B cell (primary cell): ENCODE measurements around the gene STX1B. TPM values are rescaled to one million over a fixed set of nuclear protein-coding genes. Genes with fewer than 3 reads are reported as not detected.

Experiments
- ATAC-seq: fragments of 200-7000 bp; cut with Tn5 transposase; one replicate; pipeline ENCODE4 v1.10.0; 2021; ENCODE audit warnings: low read depth, mild to moderate bottlenecking, moderate number of reproducible peaks, moderate library complexity
- CTCF ChIA-PET: fragments of 350-600 bp; sonication (Branson Sonifier 250); formaldehyde crosslinking; loops from one replicate; lab custom pipeline; 2021; ENCODE audit warnings: antibody characterized with exemption, inconsistent platforms; lab: Charles Lee
- POLR2A ChIA-PET: fragments of 350-600 bp; sonication (Branson Sonifier 250); formaldehyde crosslinking; loops from one replicate; lab custom pipeline; 2021; ENCODE audit warnings: antibody characterized with exemption; lab: Charles Lee
- DNase-seq: peaks from one replicate; pipeline ENCODE4 v3.0.0; 2013
- H2AFZ ChIP-seq: 2 replicates; pipeline ENCODE4 v1.6.1; 2012; ENCODE audit warnings: mild to moderate bottlenecking, low read depth, low read length; ENCODE audit not compliant: insufficient read depth, poor library complexity, severe bottlenecking
- H3K27ac ChIP-seq, 2 donors: 1 replicate in 1 of 2; 2 replicates in 1 of 2; pipeline ENCODE4 v1.5.1; 2012 to 2013; ENCODE audit warnings: low read length in 2 of 2, mild to moderate bottlenecking in 2 of 2, moderate library complexity in 1 of 2
- H3K27me3 ChIP-seq, 4 experiments: fragments of 200-600 bp in 1 of 4; sonication (generic) in 1 of 4; replicated peaks in 1 of 4; 1 replicate in 2 of 4; 2 replicates in 2 of 4; pipeline versions ENCODE4 v1.6.1 to v1.7.0; 2013 to 2016; ENCODE audit warnings: low read length in 3 of 4, mild to moderate bottlenecking in 2 of 4, mixed read lengths in 1 of 4, moderate library complexity in 1 of 4; ENCODE audit not compliant: insufficient read depth in 4 of 4, control insufficient read depth in 3 of 4; ENCODE audit errors: control extremely low read depth in 1 of 4
- H3K36me3 ChIP-seq, 2 experiments: replicated peaks in 1 of 2; 1 replicate in 1 of 2; 2 replicates in 1 of 2; pipeline versions ENCODE4 v1.6.1 to v1.7.1; 2013; ENCODE audit warnings: low read length in 1 of 2; ENCODE audit not compliant: insufficient read depth in 2 of 2, control insufficient read depth in 1 of 2; ENCODE audit errors: control extremely low read depth in 1 of 2, extremely low read depth in 1 of 2
- H3K4me1 ChIP-seq, 2 donors: fragments of 200-600 bp in 1 of 2; sonication (generic) in 1 of 2; 1 replicate in 1 of 2; 2 replicates in 1 of 2; pipeline versions ENCODE4 v1.5.1 to v1.6.1; 2013 to 2017; ENCODE audit warnings: low read length in 2 of 2; ENCODE audit not compliant: control insufficient read depth in 2 of 2, insufficient read depth in 2 of 2
- H3K4me2 ChIP-seq: replicated peaks from 2 replicates; pipeline ENCODE3; 2012; ENCODE audit warnings: mild to moderate bottlenecking, low read depth, low read length; ENCODE audit not compliant: poor library complexity, severe bottlenecking
- H3K4me3 ChIP-seq, 5 experiments: fragments of 200-600 bp in 1 of 5; sonication (generic) in 1 of 5; 1 replicate in 3 of 5; 2 replicates in 2 of 5; pipeline versions ENCODE4 v1.5.1 to v1.7.0; 2011 to 2016; ENCODE audit warnings: low read length in 4 of 5, mild to moderate bottlenecking in 4 of 5, low read depth in 2 of 5, control low read depth in 1 of 5, moderate library complexity in 1 of 5; ENCODE audit not compliant: insufficient read depth in 1 of 5; ENCODE audit errors: control extremely low read depth in 1 of 5, extremely low read depth in 1 of 5
- H3K79me2 ChIP-seq: fragments of 200-600 bp; sonication (generic); one replicate; pipeline ENCODE4 v1.6.0; 2016; ENCODE audit warnings: low read length; ENCODE audit not compliant: control insufficient read depth, insufficient read depth
- H3K9ac ChIP-seq: fragments of 200-600 bp; sonication (generic); 2 replicates; pipeline ENCODE4 v1.6.1; 2017; ENCODE audit warnings: mild to moderate bottlenecking, low read length, moderate library complexity
- H3K9me3 ChIP-seq, 3 donors: one replicate each; pipeline versions ENCODE4 v1.6.1 to v1.7.1; 2013; ENCODE audit warnings: low read length in 2 of 3; ENCODE audit not compliant: control insufficient read depth in 2 of 3, insufficient read depth in 1 of 3; ENCODE audit errors: control extremely low read depth in 1 of 3
- H4K20me1 ChIP-seq: 2 replicates; pipeline ENCODE4 v1.6.0; 2012; ENCODE audit warnings: mild to moderate bottlenecking, low read length; ENCODE audit not compliant: insufficient read depth, control insufficient read depth, poor library complexity, severe bottlenecking
- H3K27ac Mint-ChIP-seq: one replicate; pipeline ENCODE4 v1.8.0; 2021; ENCODE audit warnings: mixed read lengths
- H3K27me3 Mint-ChIP-seq: one replicate; pipeline ENCODE4 v1.8.0; 2021; ENCODE audit warnings: mixed read lengths
- H3K4me1 Mint-ChIP-seq: one replicate; pipeline ENCODE4 v1.8.0; 2021; ENCODE audit warnings: mixed read lengths
- H3K4me3 Mint-ChIP-seq: one replicate; pipeline ENCODE4 v1.8.0; 2021; ENCODE audit warnings: mixed read lengths
- H3K9me3 Mint-ChIP-seq: one replicate; pipeline ENCODE4 v1.8.0; 2022; ENCODE audit warnings: mixed read lengths; ENCODE audit not compliant: insufficient read depth
- EZH2 ChIP-seq: IDR thresholded peaks from 2 replicates; pipeline ENCODE4 v1.6.1; 2012; ENCODE audit warnings: borderline replicate concordance, low read depth, mild to moderate bottlenecking, moderate library complexity, low read length; ENCODE audit not compliant: insufficient read depth, poor library complexity, severe bottlenecking
- whole genome bisulfite sequencing: methylation state at CpG from one replicate; pipeline ENCODE4 v1.1.5; 2013; ENCODE audit warnings: missing lambda C conversion rate; ENCODE audit not compliant: insufficient coverage; 5-methylcytosine and 5-hydroxymethylcytosine counted together
- intact Hi-C: fragments of 100-400 bp; cut with micrococcal nuclease; formaldehyde crosslinking; loops from one replicate; pipeline ENCODE4 v1.10.0; 2022
- polyA plus RNA-seq: library from polyadenylated mRNA; depleted of rRNA; stranded (reverse); fragments of >200 nt; gene quantifications from 2 replicates; pipeline ENCODE4 v1.2.3, GENCODE V29; 2012
- total RNA-seq, 2 donors: library from RNA; stranded (reverse); fragments of 120-200 nt in 1 of 2; gene quantifications; 1 replicate in 1 of 2; 2 replicates in 1 of 2; pipeline versions ENCODE4 v1.2.3 to v1.2.4, GENCODE V29; 2013 to 2022
- TF ChIP-seq, protein P1 (sequence below): fragments of 200-600 bp; IDR thresholded peaks from one replicate; pipeline ENCODE4 v1.8.0; 2022; ENCODE audit warnings: antibody characterized with exemption, mild to moderate bottlenecking

Gene STX1B
- total and polyA plus RNA-seq, 2 donors (not counting 1 experiment from before 2014, with no cell fraction given): 2.1 to 2.2 TPM

GRCh38 chr16:30958175-30959079 lies 52.0 kb downstream of the STX1B start:
- Histone ChIP-seq H3K4me3 (peak overlapping the region; percentile 30 to 99 (median 92)), H3K9ac (peak overlapping the region; percentile 98), H3K4me1 (peaks cover 15 to 24% of the 10 kb centered on the region in 2 donors), H2AFZ (peak overlapping the region; percentile 98), H3K27ac (peak overlapping the region; percentile 34 to 60), H3K79me2 (peaks cover 42% of the 10 kb centered on the region), H3K4me2 (peak overlapping the region; percentile 91), H3K36me3 (peaks cover 9 to 42% of the 10 kb centered on the region in 2 experiments), H3K9me3 (peaks cover 0 to 3% (median 0%) of the 10 kb centered on the region in 3 donors), H3K27me3 (no peaks in the 10 kb centered on the region), H4K20me1 (peaks cover 25% of the 10 kb centered on the region)
- Mint-ChIP-seq H3K27me3 (no peaks in the 10 kb centered on the region), H3K9me3 (no peaks in the 10 kb centered on the region), H3K27ac (peak overlapping the region; percentile 91), H3K4me3 (peak overlapping the region; percentile 85), H3K4me1 (peaks cover 39% of the 10 kb centered on the region)
- WGBS: 24% methylated on average over 40 of the region's 55 CpGs
- CTCF ChIA-PET: interaction anchor here (0.9 to 1.8 kb wide), 3 partner anchors 17 to 183 kb away, joined by 3 to 5 read pairs (median 3); no protein-coding TSS in a partner anchor
- DNase-seq (peak; percentile 39), ATAC-seq (peak; percentile 23)
- POLR2A ChIA-PET: interaction anchor here (1.0 to 1.1 kb wide), 2 partner anchors 83 to 115 kb away, joined by 5 to 6 read pairs; partner anchors contain the start of genes ZNF646 and ZNF668
- no peak for TF ChIP-seq EZH2
- TF ChIP-seq, protein P1, sequence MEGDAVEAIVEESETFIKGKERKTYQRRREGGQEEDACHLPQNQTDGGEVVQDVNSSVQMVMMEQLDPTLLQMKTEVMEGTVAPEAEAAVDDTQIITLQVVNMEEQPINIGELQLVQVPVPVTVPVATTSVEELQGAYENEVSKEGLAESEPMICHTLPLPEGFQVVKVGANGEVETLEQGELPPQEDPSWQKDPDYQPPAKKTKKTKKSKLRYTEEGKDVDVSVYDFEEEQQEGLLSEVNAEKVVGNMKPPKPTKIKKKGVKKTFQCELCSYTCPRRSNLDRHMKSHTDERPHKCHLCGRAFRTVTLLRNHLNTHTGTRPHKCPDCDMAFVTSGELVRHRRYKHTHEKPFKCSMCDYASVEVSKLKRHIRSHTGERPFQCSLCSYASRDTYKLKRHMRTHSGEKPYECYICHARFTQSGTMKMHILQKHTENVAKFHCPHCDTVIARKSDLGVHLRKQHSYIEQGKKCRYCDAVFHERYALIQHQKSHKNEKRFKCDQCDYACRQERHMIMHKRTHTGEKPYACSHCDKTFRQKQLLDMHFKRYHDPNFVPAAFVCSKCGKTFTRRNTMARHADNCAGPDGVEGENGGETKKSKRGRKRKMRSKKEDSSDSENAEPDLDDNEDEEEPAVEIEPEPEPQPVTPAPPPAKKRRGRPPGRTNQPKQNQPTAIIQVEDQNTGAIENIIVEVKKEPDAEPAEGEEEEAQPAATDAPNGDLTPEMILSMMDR: no peak
- intact Hi-C loops: no loop called here
